GM12878 (cell line): Measurements from ENCODE around the gene MICA. TPM values are rescaled to one million over a fixed set of nuclear protein-coding genes. Genes with fewer than 3 reads are reported as not detected.

Experiments used
- ATAC-seq: fragments of 200-7000 bp; cut with Tn5 transposase; 3 replicates; pipeline ENCODE4 v1.9.1; 2020; ENCODE audit warnings: mild to moderate bottlenecking, moderate library complexity
- BruUV-seq: library from RNA; stranded (reverse); fragments of 400-500 nt; replicated peaks from 2 replicates; lab custom pipeline; 2021; lab: Mats Ljungman, UMichigan
- CTCF ChIA-PET: fragments of 300-600 bp; sonication (Branson Sonifier 250); formaldehyde crosslinking; extraction: SDS; loops from one replicate; lab custom pipeline; 2021; ENCODE audit warnings: inconsistent platforms; lab: Yijun Ruan, JAX
- POLR2A ChIA-PET: fragments of 350-600 bp; formaldehyde crosslinking; extraction: SDS; loops from one replicate; lab custom pipeline; 2021; ENCODE audit warnings: inconsistent platforms; lab: Charles Lee
- RAD21 ChIA-PET: fragments of 300-600 bp; sonication (Branson Sonifier 250); formaldehyde crosslinking; loops from one replicate; lab custom pipeline; 2023; ENCODE audit warnings: antibody characterized with exemption; ENCODE audit not compliant: unreplicated experiment; lab: Charles Lee
- SMC1A ChIA-PET: fragments of 300-600 bp; sonication (Branson Sonifier 250); formaldehyde crosslinking; loops from one replicate; lab custom pipeline; 2023; ENCODE audit not compliant: unreplicated experiment, uncharacterized antibody; lab: Charles Lee
- DNase-seq: peaks from one replicate; pipeline ENCODE4 v3.0.0-alpha.2; 2011; ENCODE audit warnings: low read depth, low spot score
- FAIRE-seq: peaks from 3 replicates; lab custom pipeline; 2011; peaks lifted over from hg19 to GRCh38; lab: Jason Lieb, UNC
- H2AFZ ChIP-seq: 2 replicates; pipeline ENCODE4 v1.6.0; 2011; ENCODE audit warnings: low read depth, low read length, control low read depth; ENCODE audit not compliant: control insufficient read depth
- H3K27ac ChIP-seq: 2 replicates; pipeline ENCODE4 v1.5.1; 2011; ENCODE audit warnings: control low read depth; ENCODE audit not compliant: control insufficient read depth, insufficient read depth
- H3K27me3 ChIP-seq, 2 experiments: replicated peaks in 1 of 2; 2 replicates each; pipeline versions ENCODE4 v1.6.0 to v1.6.1; 2011; ENCODE audit warnings: low read length in 1 of 2; ENCODE audit not compliant: control insufficient read depth in 2 of 2, insufficient read depth in 2 of 2
- H3K36me3 ChIP-seq, 2 experiments: 2 replicates each; pipeline ENCODE4 v1.5.1; 2011; ENCODE audit warnings: low read length in 1 of 2; ENCODE audit not compliant: control insufficient read depth in 2 of 2, insufficient read depth in 2 of 2
- H3K4me1 ChIP-seq: 2 replicates; pipeline ENCODE4 v1.6.1; 2011; ENCODE audit warnings: mild to moderate bottlenecking, low read length, moderate library complexity, mixed read lengths; ENCODE audit not compliant: control insufficient read depth, insufficient read depth
- H3K4me2 ChIP-seq: 2 replicates; pipeline ENCODE4 v1.6.0; 2011; ENCODE audit warnings: control low read depth; ENCODE audit not compliant: control insufficient read depth, insufficient read depth
- H3K4me3 ChIP-seq: fragments of 200-600 bp; sonication (generic); 2 replicates; pipeline ENCODE4 v1.5.1; 2016
- H3K79me2 ChIP-seq: 2 replicates; pipeline ENCODE4 v1.6.0; 2011; ENCODE audit warnings: low read length; ENCODE audit not compliant: control insufficient read depth, insufficient read depth
- H3K9ac ChIP-seq: 2 replicates; pipeline ENCODE4 v1.8.0; 2011; ENCODE audit warnings: low read length, control low read depth, mixed read lengths; ENCODE audit not compliant: control insufficient read depth, insufficient read depth
- H3K9me3 ChIP-seq: replicated peaks from 3 replicates; pipeline ENCODE4 v1.5.1; 2011; ENCODE audit warnings: mild to moderate bottlenecking, low read length; ENCODE audit not compliant: control insufficient read depth, insufficient read depth
- H4K20me1 ChIP-seq: 2 replicates; pipeline ENCODE4 v1.6.0; 2011; ENCODE audit not compliant: control insufficient read depth, insufficient read depth
- BCL11A ChIP-seq: IDR thresholded peaks from 2 replicates; pipeline ENCODE4 v1.6.1; 2011; ENCODE audit warnings: low read depth, low read length
- CEBPZ ChIP-seq: fragments of 150-350 bp; IDR thresholded peaks from 2 replicates; pipeline ENCODE4 v1.6.1; 2016; ENCODE audit warnings: low read depth, low read length
- DPF2 ChIP-seq: fragments of 450-650 bp; IDR thresholded peaks from 2 replicates; pipeline ENCODE4 v1.6.1; 2017; ENCODE audit warnings: mild to moderate bottlenecking
- EP300 ChIP-seq, 2 experiments: fragments of 150-350 bp in 1 of 2; IDR thresholded peaks; 2 replicates each; pipeline ENCODE4 v1.6.1; 2011 to 2012; ENCODE audit warnings: low read depth in 2 of 2, low read length in 2 of 2, borderline replicate concordance in 1 of 2, improper control_type of control experiment in 1 of 2, inconsistent platforms in 1 of 2; ENCODE audit not compliant: control insufficient read depth in 1 of 2
- HSF1 ChIP-seq: fragments of 150-350 bp; IDR thresholded peaks from 2 replicates; pipeline ENCODE4 v1.6.1; 2014; ENCODE audit warnings: mild to moderate bottlenecking, low read depth, low read length
- KDM1A ChIP-seq: fragments of 200-600 bp; sonication (generic); IDR thresholded peaks from 2 replicates; pipeline ENCODE4 v1.6.1; 2016; ENCODE audit warnings: borderline replicate concordance
- MLLT1 ChIP-seq: fragments of 450-650 bp; IDR thresholded peaks from 2 replicates; pipeline ENCODE4 v1.6.1; 2016; ENCODE audit warnings: mild to moderate bottlenecking
- PAX5 ChIP-seq: IDR thresholded peaks from 2 replicates; pipeline ENCODE4 v1.6.1; 2011; ENCODE audit warnings: low read depth, low read length, borderline replicate concordance
- SUPT20H ChIP-seq: IDR thresholded peaks from 2 replicates; pipeline ENCODE4 v1.6.1; 2011; ENCODE audit warnings: low read depth, mild to moderate bottlenecking, low read length, moderate library complexity, borderline replicate concordance; ENCODE audit not compliant: control insufficient read depth
- TARDBP ChIP-seq: IDR thresholded peaks from 2 replicates; pipeline ENCODE4 v1.6.1; 2016; ENCODE audit warnings: borderline replicate concordance
- TBL1XR1 ChIP-seq: IDR thresholded peaks from 2 replicates; pipeline ENCODE4 v1.6.1; 2012; ENCODE audit warnings: low read depth, low read length, improper control_type of control experiment
- ZBTB33 ChIP-seq: fragments of 450-650 bp; IDR thresholded peaks from 2 replicates; pipeline ENCODE4 v1.6.1; 2017; ENCODE audit warnings: mild to moderate bottlenecking
- WGBS: methylation state at CpG from one replicate; pipeline ENCODE4 v1.1.6; 2016; ENCODE audit warnings: low lambda C conversion rate; ENCODE audit not compliant: insufficient replicate concordance, insufficient coverage; ENCODE audit errors: missing lambda C conversion rate; 5-methylcytosine and 5-hydroxymethylcytosine counted together
- in situ Hi-C: fragments of 300-500 bp; cut with MboI; formaldehyde crosslinking; loops from 9 replicates; pipeline ENCODE4 v1.14.3; 2018; ENCODE audit warnings: mixed read lengths
- intact Hi-C: fragments of 100-400 bp; cut with micrococcal nuclease; formaldehyde crosslinking; loops from one replicate; pipeline ENCODE4 v1.14.2; 2022; ENCODE audit not compliant: unreplicated experiment
- polyA plus RNA-seq, 11 experiments: library from polyadenylated mRNA; depleted of rRNA in 4 of 11; unstranded in 6 of 11; stranded (reverse) in 5 of 11; fragments of >200 nt; fragmentation: Nextera tagmentation in 4 of 11; fragmentation: Illumina TruSeq in 1 of 11; extraction: Ambion mirVana in 4 of 11; extraction: Trizol in 1 of 11; gene quantifications; 1 replicate in 1 of 11; 2 replicates in 10 of 11; pipeline versions ENCODE4 v1.2.1 to v1.2.3, GENCODE V29; 2011 to 2016; ENCODE audit warnings: inconsistent platforms in 2 of 11, missing spikeins in 2 of 11, low read depth in 1 of 11
- total RNA-seq, 4 experiments: library from RNA; depleted of rRNA in 3 of 4; stranded (reverse); fragments of >200 nt in 3 of 4; fragmentation: Illumina TruSeq in 1 of 4; extraction: Trizol in 1 of 4; gene quantifications; 2 replicates each; pipeline versions ENCODE4 v1.2.1 to v1.2.3, GENCODE V29; 2013 to 2021
- TF ChIP-seq, protein P1 (sequence below), 3 experiments: IDR thresholded peaks in 2 of 3; conservative IDR thresholded peaks in 1 of 3; 2 replicates each; pipeline ENCODE4 v1.5.1; 2011; ENCODE audit warnings: low read depth in 3 of 3, low read length in 3 of 3, mild to moderate bottlenecking in 3 of 3, control low read depth in 2 of 3, moderate library complexity in 2 of 3, inconsistent platforms in 1 of 3, mixed read lengths in 1 of 3; ENCODE audit not compliant: control insufficient read depth in 2 of 3, insufficient read depth in 1 of 3; ENCODE audit errors: extremely low read depth in 1 of 3

Gene MICA
- total and polyA plus RNA-seq, 10 of the 15 experiments (the other 5 are each of a cell fraction or from before 2014, with no cell fraction given) = 3.6 to 10.5 (median 6.9) TPM

DNA sequence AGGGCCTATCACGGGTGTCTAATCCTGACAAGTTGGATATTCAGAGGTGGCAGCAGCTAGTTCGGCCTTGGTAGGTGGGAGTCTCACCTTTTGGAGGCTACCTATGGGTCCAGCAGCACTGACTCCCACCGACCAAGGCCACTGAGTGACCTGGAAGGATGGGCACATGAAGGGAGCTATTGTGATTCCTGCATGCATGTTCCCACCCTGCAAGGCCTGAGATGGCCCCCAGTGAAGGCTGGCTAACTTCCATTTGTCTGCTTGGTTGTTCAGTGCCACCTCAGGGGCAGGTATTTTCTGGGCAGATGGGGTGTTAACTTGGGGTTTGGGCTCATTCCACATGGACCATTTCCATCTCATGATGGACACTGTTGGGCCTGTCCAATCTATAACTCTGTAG, 18.4 kb upstream of the MICA start:
- H3K4me2 ChIP-seq = no peak overlapping the region
- H3K27me3 ChIP-seq = no peaks in the 10 kb centered on the region
- H3K36me3 ChIP-seq = no peaks in the 10 kb centered on the region
- no peak for FAIRE-seq
- DNase-seq = no peak
- H2AFZ ChIP-seq = no peak overlapping the region
- no peaks in the 10 kb centered on the region for H3K4me1 ChIP-seq
- 0% methylated on average over 3 of the region's 3 CpGs for WGBS
- ChIA-PET RAD21 (no interaction called here), POLR2A (no interaction called here), SMC1A (interaction anchor here (0.6 kb wide), 1 partner anchor 20 kb away, joined by 3 read pairs; no protein-coding TSS in a partner anchor), CTCF (no interaction called here)
- no peaks in the 10 kb centered on the region for H4K20me1 ChIP-seq
- BruUV-seq = no TSS peak
- H3K9ac ChIP-seq = no peak overlapping the region
- no peaks in the 10 kb centered on the region for H3K9me3 ChIP-seq
- no peaks in the 10 kb centered on the region for H3K79me2 ChIP-seq
- no peak for ATAC-seq
- H3K4me3 ChIP-seq = no peak overlapping the region
- H3K27ac ChIP-seq = no peak overlapping the region
- intact Hi-C loops = no loop called here
- in situ Hi-C loops = no loop called here
- TF ChIP-seq KDM1A (no peak), EP300 (IDR thresholded peaks at IDR 0.05; ENCODE audit: borderline replicate concordance in 1 of 2, control insufficient read depth in 1 of 2, low read depth in 2 of 2, low read length in 2 of 2) (no peak), HSF1 (no peak), MLLT1 (no peak), CEBPZ (no peak), DPF2 (no peak), BCL11A (no peak), SUPT20H (no peak), TBL1XR1 (no peak), TARDBP (no peak), PAX5 (no peak), ZBTB33 (no peak)
- TF ChIP-seq, protein P1, sequence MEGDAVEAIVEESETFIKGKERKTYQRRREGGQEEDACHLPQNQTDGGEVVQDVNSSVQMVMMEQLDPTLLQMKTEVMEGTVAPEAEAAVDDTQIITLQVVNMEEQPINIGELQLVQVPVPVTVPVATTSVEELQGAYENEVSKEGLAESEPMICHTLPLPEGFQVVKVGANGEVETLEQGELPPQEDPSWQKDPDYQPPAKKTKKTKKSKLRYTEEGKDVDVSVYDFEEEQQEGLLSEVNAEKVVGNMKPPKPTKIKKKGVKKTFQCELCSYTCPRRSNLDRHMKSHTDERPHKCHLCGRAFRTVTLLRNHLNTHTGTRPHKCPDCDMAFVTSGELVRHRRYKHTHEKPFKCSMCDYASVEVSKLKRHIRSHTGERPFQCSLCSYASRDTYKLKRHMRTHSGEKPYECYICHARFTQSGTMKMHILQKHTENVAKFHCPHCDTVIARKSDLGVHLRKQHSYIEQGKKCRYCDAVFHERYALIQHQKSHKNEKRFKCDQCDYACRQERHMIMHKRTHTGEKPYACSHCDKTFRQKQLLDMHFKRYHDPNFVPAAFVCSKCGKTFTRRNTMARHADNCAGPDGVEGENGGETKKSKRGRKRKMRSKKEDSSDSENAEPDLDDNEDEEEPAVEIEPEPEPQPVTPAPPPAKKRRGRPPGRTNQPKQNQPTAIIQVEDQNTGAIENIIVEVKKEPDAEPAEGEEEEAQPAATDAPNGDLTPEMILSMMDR (IDR thresholded peaks at IDR 0.05 in 2 of 3, conservative IDR thresholded peaks at IDR 0.05 in 1 of 3; ENCODE audit: control insufficient read depth in 2 of 3, extremely low read depth in 1 of 3, insufficient read depth in 1 of 3, low read depth in 3 of 3, low read length in 3 of 3) = no peak
